ENCODE data around the gene HBP1. TPM values are rescaled to one million over a fixed set of nuclear protein-coding genes. Genes with fewer than 3 reads are reported as not detected.

HBP1 gene
- total RNA-seq, 4 donors from 2014 or later: 57.6 to 67.7 (median 66.9) TPM

DNA sequence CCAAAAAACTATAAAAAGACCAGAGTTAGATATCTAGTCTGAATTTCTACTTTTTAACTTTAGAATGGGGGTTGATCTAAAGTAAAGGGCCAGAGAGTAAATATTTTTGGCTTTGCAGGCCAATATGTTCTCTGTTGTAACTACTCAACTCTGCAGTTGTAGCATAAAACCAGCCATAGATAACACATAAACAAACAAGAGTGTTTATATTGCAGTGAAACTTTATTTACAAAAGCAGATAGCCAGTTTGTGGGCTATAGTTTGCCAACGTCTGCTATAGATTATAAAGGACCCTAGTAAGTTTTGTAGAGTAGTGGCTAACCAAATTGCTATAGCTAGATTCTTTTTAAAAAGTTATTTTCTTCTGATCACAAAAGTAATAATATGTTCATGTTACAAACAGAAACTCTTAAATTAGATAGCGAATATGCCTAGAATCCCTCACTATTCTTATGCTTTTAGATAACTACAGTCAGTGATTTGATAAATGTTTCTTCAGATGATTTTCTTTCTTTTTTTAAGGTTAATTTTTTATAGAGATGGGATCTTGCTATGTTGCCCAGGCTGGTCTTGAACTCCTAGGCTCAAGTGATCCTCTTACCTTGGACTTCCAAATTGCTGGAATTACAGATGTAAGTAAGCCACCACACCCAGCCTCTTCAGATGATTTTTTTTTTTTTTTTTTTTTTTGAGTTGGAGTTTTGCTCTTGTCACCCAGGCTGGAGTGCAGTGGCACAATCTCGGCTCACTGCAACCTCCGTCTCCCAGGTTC is 23.6 kb upstream of the HBP1 start:
- H3K9me3 ChIP-seq: no peaks in the 10 kb centered on the region
- H3K27me3 ChIP-seq: no peaks in the 10 kb centered on the region
- H3K27ac ChIP-seq: no peak overlapping the region
- TF ChIP-seq, protein P1, sequence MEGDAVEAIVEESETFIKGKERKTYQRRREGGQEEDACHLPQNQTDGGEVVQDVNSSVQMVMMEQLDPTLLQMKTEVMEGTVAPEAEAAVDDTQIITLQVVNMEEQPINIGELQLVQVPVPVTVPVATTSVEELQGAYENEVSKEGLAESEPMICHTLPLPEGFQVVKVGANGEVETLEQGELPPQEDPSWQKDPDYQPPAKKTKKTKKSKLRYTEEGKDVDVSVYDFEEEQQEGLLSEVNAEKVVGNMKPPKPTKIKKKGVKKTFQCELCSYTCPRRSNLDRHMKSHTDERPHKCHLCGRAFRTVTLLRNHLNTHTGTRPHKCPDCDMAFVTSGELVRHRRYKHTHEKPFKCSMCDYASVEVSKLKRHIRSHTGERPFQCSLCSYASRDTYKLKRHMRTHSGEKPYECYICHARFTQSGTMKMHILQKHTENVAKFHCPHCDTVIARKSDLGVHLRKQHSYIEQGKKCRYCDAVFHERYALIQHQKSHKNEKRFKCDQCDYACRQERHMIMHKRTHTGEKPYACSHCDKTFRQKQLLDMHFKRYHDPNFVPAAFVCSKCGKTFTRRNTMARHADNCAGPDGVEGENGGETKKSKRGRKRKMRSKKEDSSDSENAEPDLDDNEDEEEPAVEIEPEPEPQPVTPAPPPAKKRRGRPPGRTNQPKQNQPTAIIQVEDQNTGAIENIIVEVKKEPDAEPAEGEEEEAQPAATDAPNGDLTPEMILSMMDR (IDR thresholded peaks at IDR 0.05): no peak
- DNase-seq: no peak
- H3K36me3 ChIP-seq: no peaks in the 10 kb centered on the region
- no peak overlapping the region for H3K4me3 ChIP-seq
- H3K4me1 ChIP-seq: no peaks in the 10 kb centered on the region

GRCh38 chr7:107147464-107148393 is 21.1 kb upstream of the HBP1 start:
- no peaks in the 10 kb centered on the region for H3K27me3 ChIP-seq
- TF ChIP-seq, protein P1 (IDR thresholded peaks at IDR 0.05): peak in 5 of 6 experiments; percentile 28 to 67 (median 60)
- no peak for TF ChIP-seq POLR2A (IDR thresholded peaks at IDR 0.05)
- H3K4me1 ChIP-seq: no peaks in the 10 kb centered on the region
- no peak overlapping the region for H3K27ac ChIP-seq
- H3K4me3 ChIP-seq: no peak overlapping the region
- no peaks in the 10 kb centered on the region for H3K36me3 ChIP-seq
- no peaks in the 10 kb centered on the region for H3K9me3 ChIP-seq
- DNase-seq: no peak

DNA sequence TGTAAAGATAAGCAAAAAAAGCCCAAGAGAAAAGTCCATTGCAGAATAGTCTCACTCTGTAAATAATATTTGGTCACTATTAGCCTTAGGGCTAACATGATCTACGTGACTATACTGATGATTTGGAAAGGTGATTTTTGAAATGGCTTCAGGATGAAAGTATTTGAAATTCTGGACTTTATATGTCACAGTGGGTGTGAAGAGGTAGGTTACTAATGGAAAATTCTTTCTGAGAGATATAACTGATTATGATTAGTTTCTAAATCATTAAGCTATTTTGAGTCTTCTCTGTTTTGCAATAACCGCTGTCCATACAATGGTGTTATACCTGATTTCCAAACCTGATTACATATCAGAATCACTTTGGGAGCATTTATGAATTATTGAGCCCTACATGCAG is 20.1 kb upstream of the HBP1 start:
- Histone ChIP-seq H3K9me3 (no peaks in the 10 kb centered on the region), H3K36me3 (no peaks in the 10 kb centered on the region), H3K27me3 (no peaks in the 10 kb centered on the region), H3K4me1 (no peaks in the 10 kb centered on the region), H3K4me3 (no peak overlapping the region), H3K27ac (no peak overlapping the region)
- DNase-seq: no peak
- TF ChIP-seq, protein P1 (IDR thresholded peaks at IDR 0.05): no peak
- TF ChIP-seq POLR2A (IDR thresholded peaks at IDR 0.05): no peak

DNA sequence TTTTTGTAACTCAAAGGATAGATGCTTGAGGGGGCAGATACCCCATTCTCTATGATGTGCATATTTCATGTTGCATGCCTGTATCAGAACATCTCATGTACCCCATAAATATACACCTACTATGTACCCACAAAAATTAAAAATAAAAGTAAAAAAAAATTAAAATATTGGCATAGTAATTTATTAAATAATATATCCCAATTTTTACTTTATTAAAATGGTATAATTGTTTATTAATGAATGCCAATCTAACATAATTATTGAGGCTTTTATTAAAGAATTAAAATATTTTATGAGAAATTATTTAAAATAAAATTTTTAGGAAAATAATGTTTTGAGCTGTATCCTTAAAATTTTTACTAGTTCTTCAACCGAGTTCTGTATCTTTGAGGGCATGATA is 18.9 kb upstream of the HBP1 start:
- Histone ChIP-seq H3K36me3 (no peaks in the 10 kb centered on the region), H3K4me3 (no peak overlapping the region), H3K27ac (no peak overlapping the region), H3K9me3 (no peaks in the 10 kb centered on the region), H3K4me1 (no peaks in the 10 kb centered on the region), H3K27me3 (no peaks in the 10 kb centered on the region)
- DNase-seq: no peak
- TF ChIP-seq, protein P1 (IDR thresholded peaks at IDR 0.05): no peak
- no peak for TF ChIP-seq POLR2A (IDR thresholded peaks at IDR 0.05)

GRCh38 chr7:107150375-107151073 is 18.3 kb upstream of the HBP1 start:
- Histone ChIP-seq H3K27me3 (no peaks in the 10 kb centered on the region), H3K4me3 (no peak overlapping the region), H3K36me3 (no peaks in the 10 kb centered on the region), H3K9me3 (no peaks in the 10 kb centered on the region), H3K4me1 (no peaks in the 10 kb centered on the region), H3K27ac (no peak overlapping the region)
- DNase-seq: peak; percentile 61 to 92 (median 81)
- no peak for TF ChIP-seq POLR2A (IDR thresholded peaks at IDR 0.05)
- TF ChIP-seq, protein P1 (IDR thresholded peaks at IDR 0.05): peak; percentile 31 to 73 (median 64)

Measured in Peyer's patch (tissue), 4 donors.